Measurements from ENCODE around the gene SRGAP2C. TPM values are rescaled to one million over a fixed set of nuclear protein-coding genes. Genes with fewer than 3 reads are reported as not detected.
"Not testable (repeated sequence)": the region's sequence is repeated elsewhere in the genome, so short reads cannot be mapped to it uniquely, and the experiment has no call there.

Gene SRGAP2C
- total RNA-seq, 1 donor from 2014 or later, result 26.8 TPM

DNA sequence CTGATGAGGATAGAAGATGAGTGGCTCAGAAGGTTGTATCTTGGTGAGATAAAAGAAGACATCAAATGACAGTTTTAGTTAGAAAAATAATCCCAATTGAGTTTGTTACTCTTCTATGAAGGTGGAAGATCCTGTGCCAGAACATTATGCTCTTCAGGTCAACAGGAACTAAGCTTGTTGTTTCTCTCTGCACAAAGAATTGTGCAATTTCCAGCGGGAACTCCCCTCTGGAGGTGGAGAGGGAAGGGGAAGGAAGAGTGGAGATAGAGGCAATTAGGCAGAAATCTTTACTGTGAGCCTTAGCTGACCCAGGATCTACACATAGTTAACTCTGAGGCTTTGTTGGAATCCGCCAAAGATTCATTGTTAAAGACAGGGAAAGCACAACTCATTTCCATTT lies 77.4 kb downstream of the SRGAP2C start:
- H3K4me1 Mint-ChIP-seq (ENCODE audit: unreplicated experiment); H3K4me3 Mint-ChIP-seq; DNase-seq (ENCODE audit: extremely low spot score, unreplicated experiment); H3K27ac Mint-ChIP-seq; H3K36me3 Mint-ChIP-seq; H3K27me3 Mint-ChIP-seq; H3K9me3 Mint-ChIP-seq: not testable (repeated sequence)

DNA sequence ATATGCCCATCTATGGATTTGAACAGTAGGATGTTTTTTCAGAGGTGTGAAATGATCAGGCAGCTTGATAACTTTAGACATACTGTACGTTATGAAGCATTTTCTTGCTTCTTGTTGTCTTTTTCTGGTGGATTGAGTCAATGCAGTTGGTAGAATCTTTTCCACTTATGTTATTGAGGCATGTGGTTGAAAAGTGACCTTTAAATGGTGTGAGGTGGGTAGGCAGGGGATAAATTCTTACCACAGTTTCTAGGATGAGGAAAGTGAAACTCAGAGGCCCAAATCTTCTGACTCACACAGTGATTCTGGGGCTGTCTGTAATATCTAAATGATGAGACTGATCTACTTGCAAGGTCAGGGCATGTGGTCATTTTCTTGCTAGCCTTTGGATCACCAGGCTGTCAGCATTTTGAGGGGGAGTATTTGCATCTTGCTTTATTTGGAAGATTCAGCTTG lies 79.0 kb downstream of the SRGAP2C start:
- not testable (repeated sequence) for H3K4me3 Mint-ChIP-seq; H3K4me1 Mint-ChIP-seq (ENCODE audit: unreplicated experiment); H3K27ac Mint-ChIP-seq; DNase-seq (ENCODE audit: extremely low spot score, unreplicated experiment); H3K9me3 Mint-ChIP-seq; H3K36me3 Mint-ChIP-seq; H3K27me3 Mint-ChIP-seq

DNA sequence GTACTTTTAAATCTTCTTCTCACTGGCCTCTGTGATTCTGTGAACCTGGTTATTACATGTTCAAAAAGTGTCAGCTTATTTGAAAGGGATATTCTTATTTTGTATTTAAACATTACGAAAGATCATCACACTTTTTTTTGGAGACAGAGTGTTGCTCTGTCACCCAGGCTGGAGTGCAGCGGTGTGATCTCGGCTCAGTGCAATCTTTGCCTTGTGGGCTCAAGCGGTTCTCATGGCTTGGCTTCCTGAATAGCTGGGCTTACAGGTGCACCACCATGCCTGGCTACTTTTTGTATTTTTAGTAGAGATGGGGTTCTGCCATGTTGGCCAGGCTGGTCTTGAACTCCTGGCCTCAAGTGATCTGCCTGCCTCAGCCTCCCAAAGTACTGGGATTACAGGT lies 82.3 kb downstream of the SRGAP2C start:
- not testable (repeated sequence) for H3K36me3 Mint-ChIP-seq; H3K27me3 Mint-ChIP-seq; H3K4me1 Mint-ChIP-seq (ENCODE audit: unreplicated experiment); DNase-seq (ENCODE audit: extremely low spot score, unreplicated experiment); H3K4me3 Mint-ChIP-seq; H3K27ac Mint-ChIP-seq; H3K9me3 Mint-ChIP-seq

DNA sequence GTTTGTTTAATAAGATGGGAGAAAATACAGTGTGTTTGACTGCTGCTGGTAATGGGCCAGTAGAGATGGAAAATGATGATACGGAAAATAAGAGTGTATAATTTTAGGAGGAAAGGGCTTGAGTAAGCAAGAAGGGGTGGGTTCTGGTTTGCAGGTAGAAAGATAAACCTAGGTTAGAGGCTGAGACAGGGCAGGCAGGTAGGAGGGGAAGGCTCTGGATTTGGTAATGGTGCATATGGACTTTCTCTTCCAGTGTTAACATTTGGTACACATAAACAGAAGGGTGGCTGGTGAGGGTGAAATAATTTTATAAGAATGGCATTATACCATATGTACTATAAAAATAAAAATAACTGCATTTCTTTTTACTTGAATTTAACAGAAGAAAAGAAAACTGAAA lies 84.5 kb downstream of the SRGAP2C start:
- not testable (repeated sequence) for H3K9me3 Mint-ChIP-seq; H3K4me3 Mint-ChIP-seq; DNase-seq (ENCODE audit: extremely low spot score, unreplicated experiment); H3K27me3 Mint-ChIP-seq; H3K27ac Mint-ChIP-seq; H3K36me3 Mint-ChIP-seq; H3K4me1 Mint-ChIP-seq (ENCODE audit: unreplicated experiment)

DNA sequence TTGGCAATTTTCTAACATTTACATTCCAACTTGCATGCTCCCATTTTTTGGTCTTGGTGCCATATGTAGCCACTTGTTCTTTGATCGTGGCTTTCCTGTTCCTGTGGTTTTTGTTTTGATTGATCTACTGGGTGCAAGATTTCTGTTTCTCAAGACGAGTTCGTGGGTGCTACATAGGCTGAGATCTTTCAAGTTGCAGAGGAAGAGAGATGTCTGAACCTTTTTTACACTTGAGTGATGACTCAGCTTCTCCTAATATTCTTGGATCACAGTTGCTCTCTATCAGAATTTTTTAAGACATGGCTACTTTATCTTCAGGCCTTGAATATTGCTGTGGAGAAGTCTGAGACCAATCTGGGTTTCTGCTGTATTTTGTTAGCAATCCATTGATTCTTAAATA lies 85.2 kb downstream of the SRGAP2C start:
- H3K4me1 Mint-ChIP-seq (ENCODE audit: unreplicated experiment); H3K27me3 Mint-ChIP-seq; H3K4me3 Mint-ChIP-seq; DNase-seq (ENCODE audit: extremely low spot score, unreplicated experiment); H3K9me3 Mint-ChIP-seq; H3K36me3 Mint-ChIP-seq; H3K27ac Mint-ChIP-seq: not testable (repeated sequence)

DNA sequence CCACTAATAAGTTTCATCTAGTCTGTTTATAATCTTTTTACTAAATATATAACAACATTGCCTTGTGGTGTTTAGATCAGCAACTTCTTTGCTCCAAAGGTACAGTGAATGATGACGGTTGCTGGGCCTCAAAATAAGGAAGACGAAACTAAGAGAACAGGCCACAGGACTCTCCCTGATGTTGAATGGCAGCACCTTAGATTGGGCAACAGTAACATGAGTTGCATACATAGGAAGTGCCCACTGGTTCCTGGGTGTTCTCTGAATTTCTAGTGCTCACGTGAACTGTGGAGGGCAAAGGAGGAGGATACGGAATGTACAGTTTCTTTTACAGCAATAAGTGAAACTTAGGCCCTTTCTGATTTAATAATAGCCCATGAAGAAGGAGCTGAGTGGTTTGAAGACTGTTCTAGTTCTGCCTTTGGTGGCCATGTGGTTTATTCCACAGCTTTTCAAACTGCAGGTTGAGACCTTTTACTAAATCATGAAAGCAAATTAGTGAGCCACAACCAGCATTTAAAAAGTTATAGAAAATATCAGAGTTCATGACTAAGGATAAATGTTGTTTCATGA lies 86.5 kb downstream of the SRGAP2C start:
- not testable (repeated sequence) for H3K27me3 Mint-ChIP-seq; DNase-seq (ENCODE audit: extremely low spot score, unreplicated experiment); H3K4me3 Mint-ChIP-seq

DNA sequence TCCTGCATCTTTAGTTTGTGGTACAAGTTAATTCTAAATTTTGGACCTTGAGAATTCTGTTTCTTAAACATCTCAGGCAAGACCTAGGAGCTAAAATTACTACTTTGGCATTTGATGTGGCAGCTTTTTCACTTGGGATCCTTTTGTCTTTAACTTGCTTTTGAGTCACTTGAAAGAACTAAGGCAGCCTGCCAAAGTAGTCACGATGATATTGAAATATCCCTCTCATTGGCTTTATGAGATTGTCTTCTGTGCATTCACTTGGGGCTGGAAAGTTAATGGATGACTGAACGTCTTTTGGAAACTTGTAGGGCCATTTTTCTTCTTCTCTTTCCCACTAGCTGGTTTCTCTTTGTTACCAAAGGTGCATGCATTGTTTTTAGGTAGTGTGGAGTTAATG lies 90.7 kb downstream of the SRGAP2C start:
- not testable (repeated sequence) for DNase-seq (ENCODE audit: extremely low spot score, unreplicated experiment); H3K4me3 Mint-ChIP-seq; H3K27ac Mint-ChIP-seq; H3K9me3 Mint-ChIP-seq; H3K4me1 Mint-ChIP-seq (ENCODE audit: unreplicated experiment); H3K27me3 Mint-ChIP-seq; H3K36me3 Mint-ChIP-seq

More for the DNA sequence above, 86.5 kb downstream of the SRGAP2C start:
- not testable (repeated sequence) for H3K27ac Mint-ChIP-seq; H3K4me1 Mint-ChIP-seq (ENCODE audit: unreplicated experiment); H3K36me3 Mint-ChIP-seq; H3K9me3 Mint-ChIP-seq

DNA sequence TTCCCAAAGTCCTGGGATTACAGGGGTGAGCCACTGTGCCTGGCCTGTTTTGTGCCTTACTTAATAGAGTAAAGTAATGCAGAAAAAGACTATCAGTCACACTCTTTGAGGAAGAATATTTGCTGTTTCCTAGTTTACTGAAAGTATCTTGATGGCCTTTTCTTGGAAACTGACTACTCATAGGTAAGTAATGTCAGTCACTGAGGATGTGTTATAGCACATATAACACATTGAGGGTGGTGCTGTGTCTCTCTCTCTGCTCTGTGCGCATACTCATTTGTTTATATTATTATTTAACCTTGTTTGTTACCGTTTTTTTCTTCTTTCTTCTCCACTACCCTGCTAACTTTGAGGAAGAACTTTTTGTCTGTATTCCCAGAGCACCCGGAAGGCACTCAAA lies 93.4 kb downstream of the SRGAP2C start:
- not testable (repeated sequence) for H3K27ac Mint-ChIP-seq; H3K36me3 Mint-ChIP-seq; H3K4me3 Mint-ChIP-seq; DNase-seq (ENCODE audit: extremely low spot score, unreplicated experiment); H3K27me3 Mint-ChIP-seq; H3K9me3 Mint-ChIP-seq; H3K4me1 Mint-ChIP-seq (ENCODE audit: unreplicated experiment)

DNA sequence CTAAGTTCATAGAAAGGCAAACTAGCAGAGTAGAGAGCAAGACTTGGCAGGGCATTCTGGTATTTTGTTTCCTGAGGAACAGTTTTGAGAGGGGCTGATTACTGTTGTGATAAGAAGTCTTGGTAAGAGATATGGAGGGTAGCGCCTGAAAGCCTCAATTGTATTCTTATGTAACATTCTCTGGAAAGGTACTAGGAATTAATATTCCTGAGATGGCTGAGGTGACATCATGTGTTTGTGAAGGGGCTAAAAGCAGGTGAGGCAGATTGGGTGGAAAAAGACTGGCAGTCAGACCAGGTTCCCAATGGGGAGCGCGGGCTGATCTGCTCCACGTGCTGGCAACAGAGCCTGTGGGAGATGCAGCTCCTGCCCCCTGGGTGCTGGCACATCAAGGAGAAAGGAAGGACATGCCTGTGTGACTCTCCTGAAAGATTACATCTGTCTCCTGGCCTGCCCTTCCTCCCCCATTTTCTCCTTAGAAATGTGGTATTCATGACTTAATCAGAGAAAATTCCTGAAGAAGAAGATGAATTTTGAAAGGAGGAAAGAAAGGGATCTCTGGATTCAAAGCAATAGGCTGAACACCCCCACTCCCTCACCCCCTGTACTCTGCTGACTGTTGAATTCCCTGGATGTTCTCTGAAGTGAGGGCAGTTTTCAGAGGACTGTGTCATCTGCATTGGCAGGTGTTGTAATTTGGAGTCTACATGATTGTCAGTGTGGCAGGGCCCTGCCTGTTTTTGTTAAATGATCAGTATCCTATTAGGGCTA lies 94.2 kb downstream of the SRGAP2C start:
- not testable (repeated sequence) for H3K27ac Mint-ChIP-seq; H3K27me3 Mint-ChIP-seq; H3K9me3 Mint-ChIP-seq; H3K4me1 Mint-ChIP-seq (ENCODE audit: unreplicated experiment); DNase-seq (ENCODE audit: extremely low spot score, unreplicated experiment); H3K36me3 Mint-ChIP-seq; H3K4me3 Mint-ChIP-seq

DNA sequence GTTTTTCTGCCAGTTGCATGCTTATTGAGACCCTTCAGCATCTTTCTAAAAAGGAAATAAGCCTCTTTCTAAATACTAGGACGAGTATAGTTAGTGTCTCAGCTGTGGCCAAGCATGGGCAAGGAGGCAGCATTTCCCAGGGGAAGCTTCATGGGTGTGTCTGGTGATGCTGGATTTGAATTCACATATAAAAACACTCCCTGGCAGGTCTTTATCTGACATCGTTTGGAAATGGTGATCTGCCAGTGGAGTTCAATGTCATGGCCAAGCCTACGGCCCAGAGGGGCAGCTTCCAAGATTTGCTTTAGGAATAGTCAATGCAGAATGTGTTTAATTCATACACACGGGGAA lies 94.7 kb downstream of the SRGAP2C start:
- H3K36me3 Mint-ChIP-seq; H3K4me3 Mint-ChIP-seq; H3K4me1 Mint-ChIP-seq (ENCODE audit: unreplicated experiment); H3K27ac Mint-ChIP-seq; H3K9me3 Mint-ChIP-seq; H3K27me3 Mint-ChIP-seq; DNase-seq (ENCODE audit: extremely low spot score, unreplicated experiment): not testable (repeated sequence)

DNA sequence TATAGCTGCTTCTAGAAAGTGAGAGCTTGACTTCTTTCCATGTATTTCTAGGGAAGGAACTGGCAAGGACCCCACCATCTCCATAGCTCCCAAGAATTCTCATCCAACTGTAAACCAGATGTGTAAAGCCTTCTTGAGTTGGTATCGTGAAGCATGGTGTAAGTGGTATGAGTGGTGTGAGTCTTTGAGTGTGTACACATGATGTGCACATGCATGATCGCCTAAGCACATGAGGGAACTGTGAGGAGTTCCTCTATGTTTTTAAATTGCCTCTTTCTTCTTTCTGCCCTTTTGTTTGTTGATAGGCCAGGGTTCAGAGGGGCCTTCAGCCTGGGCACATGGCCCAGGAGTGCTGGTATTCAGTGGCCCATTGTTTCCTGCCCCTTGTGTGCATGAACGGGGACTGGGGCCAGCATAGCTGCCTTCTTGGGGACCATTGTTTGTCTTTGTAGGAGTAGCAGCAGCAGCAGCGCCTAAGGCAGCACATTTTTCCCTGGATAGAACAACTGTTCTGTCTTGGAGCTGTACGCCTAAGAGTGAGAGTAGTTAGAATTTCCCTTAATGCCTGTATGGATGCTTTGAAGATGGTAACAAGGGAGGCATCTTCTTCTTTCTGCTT lies 96.0 kb downstream of the SRGAP2C start:
- H3K27ac Mint-ChIP-seq; DNase-seq (ENCODE audit: extremely low spot score, unreplicated experiment); H3K4me1 Mint-ChIP-seq (ENCODE audit: unreplicated experiment); H3K36me3 Mint-ChIP-seq; H3K4me3 Mint-ChIP-seq; H3K9me3 Mint-ChIP-seq; H3K27me3 Mint-ChIP-seq: not testable (repeated sequence)

DNA sequence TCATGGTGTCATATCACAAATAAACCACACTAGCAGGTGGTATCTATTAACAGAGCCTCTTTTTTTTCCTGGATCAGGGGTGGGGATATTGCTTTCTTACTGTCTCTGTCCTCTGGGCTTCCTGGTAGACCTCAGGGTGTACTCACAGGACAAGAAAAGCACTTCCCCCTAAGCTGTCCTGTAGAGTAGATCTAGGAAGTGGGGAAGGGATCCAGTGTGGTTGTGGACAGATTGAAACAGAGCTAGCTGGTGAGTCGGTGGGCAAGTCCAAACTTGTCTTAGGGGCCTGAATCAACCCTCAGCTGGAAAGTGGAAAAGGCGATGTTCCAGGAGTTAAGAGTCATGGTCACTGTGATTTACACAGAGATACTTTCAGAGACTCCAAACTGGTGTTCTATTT lies 96.7 kb downstream of the SRGAP2C start:
- not testable (repeated sequence) for H3K27ac Mint-ChIP-seq; H3K4me1 Mint-ChIP-seq (ENCODE audit: unreplicated experiment); H3K36me3 Mint-ChIP-seq; H3K9me3 Mint-ChIP-seq; DNase-seq (ENCODE audit: extremely low spot score, unreplicated experiment); H3K4me3 Mint-ChIP-seq; H3K27me3 Mint-ChIP-seq

DNA sequence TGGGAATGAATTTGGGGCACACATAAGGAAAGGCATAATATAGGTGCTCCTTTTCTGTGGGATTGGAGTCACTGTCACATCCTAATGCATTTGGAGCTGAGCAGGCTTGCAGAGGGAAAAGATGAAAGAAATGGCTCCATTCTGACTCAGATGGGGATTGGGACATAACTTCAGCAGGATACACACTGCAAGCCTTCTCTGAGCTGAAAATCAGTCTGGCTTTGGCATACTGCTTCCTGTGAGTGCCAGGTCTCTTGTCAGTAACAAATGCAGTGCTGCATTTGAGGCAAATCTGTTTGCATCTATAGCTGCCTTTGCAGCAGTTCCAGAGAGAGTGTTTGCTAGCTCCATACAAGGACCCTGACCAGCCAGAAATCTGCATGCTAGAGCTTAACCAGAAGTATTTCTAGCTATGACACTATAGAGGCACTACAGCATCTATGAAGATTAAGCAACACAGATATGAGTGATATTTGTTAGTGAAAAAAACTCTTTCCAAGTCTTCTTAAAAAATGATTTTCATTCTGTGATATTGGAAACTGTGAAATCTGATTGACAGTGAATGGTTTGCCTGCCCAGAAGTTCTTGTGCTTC lies 98.9 kb downstream of the SRGAP2C start:
- DNase-seq (ENCODE audit: extremely low spot score, unreplicated experiment); H3K4me1 Mint-ChIP-seq (ENCODE audit: unreplicated experiment); H3K36me3 Mint-ChIP-seq; H3K27ac Mint-ChIP-seq; H3K9me3 Mint-ChIP-seq; H3K27me3 Mint-ChIP-seq; H3K4me3 Mint-ChIP-seq: not testable (repeated sequence)

DNA sequence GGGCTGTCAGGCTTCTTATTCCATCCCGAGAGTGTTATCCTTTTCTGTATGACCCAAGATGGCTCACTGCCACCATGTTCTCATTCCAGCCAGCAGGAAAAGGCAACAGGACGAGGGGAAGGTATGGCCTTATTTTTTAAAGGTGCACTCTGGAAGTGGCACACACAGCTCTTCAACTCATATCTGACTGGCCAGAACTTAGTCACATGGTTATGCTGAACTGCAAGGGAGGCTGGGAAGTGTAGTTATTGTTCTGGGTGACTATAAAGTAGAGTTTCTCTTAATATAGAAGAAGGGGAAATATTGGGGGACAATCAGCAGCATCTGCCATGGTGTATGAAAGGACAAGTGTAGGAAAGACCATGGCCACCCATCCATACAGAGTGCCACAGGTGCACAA lies 107.8 kb downstream of the SRGAP2C start:
- not testable (repeated sequence) for H3K36me3 Mint-ChIP-seq, H3K9me3 Mint-ChIP-seq, H3K27me3 Mint-ChIP-seq

More for the DNA sequence above, 107.8 kb downstream of the SRGAP2C start:
- not testable (repeated sequence) for H3K4me1 Mint-ChIP-seq (ENCODE audit: unreplicated experiment); H3K4me3 Mint-ChIP-seq; H3K27ac Mint-ChIP-seq; DNase-seq (ENCODE audit: extremely low spot score, unreplicated experiment)
